ENCODE data around the gene LRMDA.

The LRMDA gene

DNA sequence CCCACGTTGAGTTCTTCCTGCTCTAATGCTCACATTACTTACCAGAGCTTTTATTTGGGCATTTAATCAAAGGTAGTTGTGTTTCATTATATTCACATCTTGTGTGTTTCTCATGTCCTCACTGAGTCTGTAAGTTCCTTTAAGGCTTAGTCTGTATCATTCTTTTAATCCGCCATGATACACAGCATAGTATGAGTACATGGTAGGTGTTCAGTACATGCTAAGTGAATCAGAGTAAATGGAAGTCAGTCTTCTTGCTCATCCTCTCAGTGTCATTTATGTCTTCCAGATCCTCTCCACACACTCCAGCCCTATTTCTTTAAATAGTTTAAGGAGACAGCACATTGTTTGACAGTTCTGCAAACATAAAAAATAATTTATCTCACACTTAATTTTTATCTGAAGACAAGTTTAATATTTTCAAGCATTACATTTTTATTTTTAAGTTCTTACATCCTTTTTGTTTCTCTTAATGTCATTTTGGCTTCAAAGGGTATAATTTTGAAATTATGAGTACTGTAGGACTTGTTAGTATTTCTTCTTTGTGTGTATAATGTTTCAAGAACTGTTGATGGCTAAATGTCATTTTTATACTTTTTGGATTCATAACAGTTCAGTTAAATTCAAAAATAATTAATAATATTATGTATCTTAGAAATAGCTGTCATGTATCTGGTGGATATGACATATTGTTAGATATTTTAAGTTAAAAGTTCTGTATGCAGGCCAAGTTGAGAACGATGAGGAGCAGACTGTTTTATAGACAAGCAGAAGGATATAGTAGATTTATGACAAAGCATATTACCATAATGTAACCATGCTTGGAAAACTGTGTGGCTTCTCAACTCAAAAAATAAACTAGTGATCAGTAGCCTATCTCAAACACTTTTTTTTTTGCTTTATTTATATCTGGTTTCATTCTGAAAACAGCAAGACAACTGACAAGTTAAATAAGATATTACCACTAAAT lies 342.7 kb downstream of the LRMDA start:
- no peaks in the 10 kb centered on the region for H3K27me3 ChIP-seq (ENCODE audit: insufficient read depth, low read length)
- H3K4me3 ChIP-seq (ENCODE audit: low read length), result no peak overlapping the region
- H3K36me3 ChIP-seq (ENCODE audit: insufficient read depth, low read length), result no peaks in the 10 kb centered on the region
- no peaks in the 10 kb centered on the region for H3K4me1 ChIP-seq (ENCODE audit: insufficient read depth, low read length)
- H3K9me3 ChIP-seq (ENCODE audit: insufficient read depth, low read depth, low read length), result no peaks in the 10 kb centered on the region
- WGBS, result 96% methylated on average over 3 of the region's 3 CpGs
- H3K27ac ChIP-seq (ENCODE audit: low read depth, low read length), result no peak overlapping the region
- no peak overlapping the region for H3K9ac ChIP-seq (ENCODE audit: low read depth, low read length)

DNA sequence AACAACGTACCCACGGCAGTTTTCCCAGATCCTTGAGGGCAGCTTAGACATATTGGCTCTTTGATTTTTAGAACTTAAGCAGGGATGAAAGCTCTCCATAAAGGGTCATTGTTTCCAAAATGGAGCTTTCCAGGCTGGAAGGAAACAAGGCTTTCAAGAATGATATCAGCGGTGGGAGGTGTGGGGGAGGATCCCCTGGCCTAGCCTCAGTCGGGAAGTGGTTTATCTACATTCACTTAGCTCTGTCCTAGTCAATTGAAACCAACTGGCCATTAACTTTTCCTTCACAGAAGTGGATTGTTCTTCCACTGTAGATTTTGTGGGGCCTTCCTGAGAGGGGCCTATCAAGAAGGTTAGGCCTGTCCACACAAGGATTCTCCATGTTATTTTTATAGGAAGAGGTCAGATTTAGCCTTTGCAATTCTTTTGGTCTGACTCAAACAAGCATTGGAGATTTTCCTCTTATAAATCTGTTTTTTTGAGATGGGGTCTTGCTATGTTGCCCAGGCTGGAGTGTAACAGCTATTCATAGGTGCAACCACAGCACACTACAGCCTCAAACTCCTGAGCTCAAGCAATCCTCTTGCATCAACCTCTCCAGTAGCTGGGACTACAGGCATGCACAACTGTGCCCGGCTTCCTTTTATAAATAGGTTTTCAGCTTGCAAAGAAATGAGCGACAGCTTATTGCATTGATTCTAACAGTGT lies 343.5 kb downstream of the LRMDA start:
- no peak overlapping the region for H3K4me3 ChIP-seq (ENCODE audit: low read length)
- H3K36me3 ChIP-seq (ENCODE audit: insufficient read depth, low read length), result no peaks in the 10 kb centered on the region
- 95% methylated on average over 6 of the region's 6 CpGs for WGBS
- no peaks in the 10 kb centered on the region for H3K27me3 ChIP-seq (ENCODE audit: insufficient read depth, low read length)
- H3K27ac ChIP-seq (ENCODE audit: low read depth, low read length), result no peak overlapping the region
- no peaks in the 10 kb centered on the region for H3K9me3 ChIP-seq (ENCODE audit: insufficient read depth, low read depth, low read length)
- no peaks in the 10 kb centered on the region for H3K4me1 ChIP-seq (ENCODE audit: insufficient read depth, low read length)
- no peak overlapping the region for H3K9ac ChIP-seq (ENCODE audit: low read depth, low read length)

DNA sequence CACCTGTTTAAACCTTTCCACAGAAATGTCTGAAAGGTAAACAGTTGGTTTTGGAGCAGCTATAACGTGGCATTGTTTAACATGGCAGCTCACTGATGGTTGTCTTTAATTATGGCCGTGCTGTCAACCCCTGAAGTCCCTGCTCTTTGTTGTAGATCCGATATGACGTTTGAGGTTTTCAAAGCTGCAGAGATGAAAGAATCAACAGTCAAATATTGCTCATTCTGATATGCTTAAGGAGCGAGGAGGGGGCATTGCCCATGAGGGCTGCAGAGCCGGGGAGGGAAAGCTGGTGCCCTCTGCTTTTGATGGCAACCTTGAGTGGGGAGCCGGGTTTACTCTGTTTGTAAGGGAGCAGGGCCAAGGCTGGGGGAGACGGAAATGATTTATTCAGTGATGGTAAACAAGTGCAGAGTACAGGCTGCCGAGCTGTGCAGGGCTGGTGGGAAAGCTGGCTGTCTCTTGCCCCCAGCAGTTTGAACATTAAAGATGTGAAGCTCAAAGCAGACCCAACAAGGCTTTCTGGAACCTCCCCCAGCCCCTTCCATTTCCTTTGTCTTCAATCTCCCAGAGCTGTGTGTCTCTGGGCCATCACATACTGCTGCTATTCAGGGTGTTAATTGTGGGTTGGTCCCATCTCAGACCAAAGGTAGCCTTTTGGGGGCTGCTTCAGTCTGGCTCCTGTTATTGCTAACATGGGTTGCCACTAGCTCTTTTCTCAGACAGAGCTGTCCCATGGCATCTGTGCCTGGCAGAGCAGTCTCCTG lies 345.5 kb downstream of the LRMDA start:
- Histone ChIP-seq H3K4me1 (ENCODE audit: insufficient read depth, low read length) (peaks cover 6% of the 10 kb centered on the region), H3K9me3 (ENCODE audit: insufficient read depth, low read depth, low read length) (no peaks in the 10 kb centered on the region), H3K27ac (ENCODE audit: low read depth, low read length) (no peak overlapping the region), H3K36me3 (ENCODE audit: insufficient read depth, low read length) (no peaks in the 10 kb centered on the region), H3K27me3 (ENCODE audit: insufficient read depth, low read length) (no peaks in the 10 kb centered on the region), H3K4me3 (ENCODE audit: low read length) (no peak overlapping the region), H3K9ac (ENCODE audit: low read depth, low read length) (no peak overlapping the region)
- whole genome bisulfite sequencing, result 93% methylated on average over 9 of the region's 9 CpGs

DNA sequence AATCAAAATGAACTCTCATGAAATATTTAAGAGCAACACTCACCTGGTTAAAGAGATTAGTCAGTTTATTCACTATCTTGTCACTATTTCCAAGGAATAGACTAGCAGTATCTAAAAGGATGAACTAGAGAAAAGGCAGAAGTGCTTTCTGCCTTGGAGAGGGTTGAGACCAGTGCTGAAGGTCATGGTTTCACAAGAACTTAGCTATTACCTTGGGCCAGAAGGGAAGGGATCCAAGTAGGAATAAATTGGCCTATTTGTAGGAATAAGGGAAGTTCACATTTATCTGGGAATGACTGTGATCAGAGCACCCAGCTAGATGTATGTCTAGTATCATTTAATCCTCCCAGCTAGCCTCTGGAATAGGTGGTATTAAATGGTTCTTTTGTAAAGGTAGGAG lies 347.2 kb downstream of the LRMDA start:
- Histone ChIP-seq H3K27me3 (ENCODE audit: insufficient read depth, low read length) (no peaks in the 10 kb centered on the region), H3K36me3 (ENCODE audit: insufficient read depth, low read length) (no peaks in the 10 kb centered on the region), H3K4me3 (ENCODE audit: low read length) (no peak overlapping the region), H3K9me3 (ENCODE audit: insufficient read depth, low read depth, low read length) (no peaks in the 10 kb centered on the region), H3K9ac (ENCODE audit: low read depth, low read length) (no peak overlapping the region), H3K27ac (ENCODE audit: low read depth, low read length) (no peak overlapping the region), H3K4me1 (ENCODE audit: insufficient read depth, low read length) (peaks cover 17% of the 10 kb centered on the region)

DNA sequence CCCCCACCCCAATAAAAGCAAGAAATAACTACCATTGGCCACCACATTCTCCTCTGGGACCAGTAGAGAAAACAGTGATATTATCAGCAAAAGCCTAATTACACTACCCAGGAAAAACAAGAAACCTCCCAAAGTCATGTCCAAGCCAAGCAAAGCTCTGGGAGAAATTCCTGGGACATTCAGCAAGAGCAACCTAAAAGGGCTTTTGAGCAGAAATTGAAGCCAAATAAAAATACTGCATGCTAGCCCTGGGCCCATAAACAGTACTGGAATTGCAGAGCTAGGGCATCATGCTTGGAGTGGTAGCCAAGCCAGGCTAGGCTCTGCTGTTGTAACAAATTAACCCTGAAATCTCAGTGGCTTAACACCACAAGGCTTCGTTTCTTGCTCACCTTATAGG lies 347.9 kb downstream of the LRMDA start:
- no peaks in the 10 kb centered on the region for H3K9me3 ChIP-seq (ENCODE audit: insufficient read depth, low read depth, low read length)
- no peaks in the 10 kb centered on the region for H3K27me3 ChIP-seq (ENCODE audit: insufficient read depth, low read length)
- peaks cover 17% of the 10 kb centered on the region for H3K4me1 ChIP-seq (ENCODE audit: insufficient read depth, low read length)
- 90% methylated on average over 1 of the region's 1 CpG for WGBS
- no peak overlapping the region for H3K9ac ChIP-seq (ENCODE audit: low read depth, low read length)
- H3K27ac ChIP-seq (ENCODE audit: low read depth, low read length), result no peak overlapping the region
- H3K4me3 ChIP-seq (ENCODE audit: low read length), result no peak overlapping the region
- no peaks in the 10 kb centered on the region for H3K36me3 ChIP-seq (ENCODE audit: insufficient read depth, low read length)

DNA sequence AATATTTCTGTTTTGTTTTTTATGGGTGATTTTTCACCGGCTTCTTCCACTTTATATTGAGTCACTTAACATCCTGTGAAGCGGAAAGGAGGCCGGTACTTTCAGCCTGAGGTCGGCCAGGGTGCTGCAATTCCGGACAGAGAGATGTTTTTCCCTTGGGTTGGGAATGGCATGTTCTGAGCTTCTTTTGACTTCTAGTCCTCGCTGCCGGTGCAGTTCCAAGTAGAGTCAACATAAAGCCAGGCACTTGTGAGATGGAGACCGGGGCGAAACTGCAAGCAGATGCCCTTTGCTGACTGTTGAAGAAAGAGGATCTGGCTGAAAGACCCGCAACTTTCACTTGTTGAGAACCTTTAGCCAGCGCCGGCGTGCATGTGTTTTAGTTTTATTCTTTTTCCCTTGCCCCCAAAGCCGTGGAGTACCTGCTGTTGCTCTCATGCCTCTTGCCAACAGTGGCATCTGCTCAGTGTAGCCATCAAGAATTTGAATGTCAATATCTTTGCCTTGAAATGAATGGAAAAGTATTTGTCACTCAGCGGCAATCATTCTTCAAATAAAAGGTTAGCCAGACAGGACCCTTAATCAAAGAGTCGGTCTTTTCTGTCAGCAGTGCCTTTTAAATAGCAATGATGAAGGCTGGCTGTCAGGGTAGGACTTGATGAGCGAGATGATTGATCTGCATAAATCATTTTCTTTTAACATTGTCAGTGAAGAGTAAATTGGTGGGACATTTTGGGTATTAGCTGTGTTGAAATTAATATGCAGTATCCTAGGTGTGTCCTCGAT lies 351.2 kb downstream of the LRMDA start:
- no peak overlapping the region for H3K9ac ChIP-seq (ENCODE audit: low read depth, low read length)
- peaks cover 17% of the 10 kb centered on the region for H3K4me1 ChIP-seq (ENCODE audit: insufficient read depth, low read length)
- whole genome bisulfite sequencing, result 87% methylated on average over 18 of the region's 18 CpGs
- no peak overlapping the region for H3K27ac ChIP-seq (ENCODE audit: low read depth, low read length)
- no peaks in the 10 kb centered on the region for H3K9me3 ChIP-seq (ENCODE audit: insufficient read depth, low read depth, low read length)
- H3K4me3 ChIP-seq (ENCODE audit: low read length), result no peak overlapping the region
- H3K27me3 ChIP-seq (ENCODE audit: insufficient read depth, low read length), result no peaks in the 10 kb centered on the region
- no peaks in the 10 kb centered on the region for H3K36me3 ChIP-seq (ENCODE audit: insufficient read depth, low read length)

DNA sequence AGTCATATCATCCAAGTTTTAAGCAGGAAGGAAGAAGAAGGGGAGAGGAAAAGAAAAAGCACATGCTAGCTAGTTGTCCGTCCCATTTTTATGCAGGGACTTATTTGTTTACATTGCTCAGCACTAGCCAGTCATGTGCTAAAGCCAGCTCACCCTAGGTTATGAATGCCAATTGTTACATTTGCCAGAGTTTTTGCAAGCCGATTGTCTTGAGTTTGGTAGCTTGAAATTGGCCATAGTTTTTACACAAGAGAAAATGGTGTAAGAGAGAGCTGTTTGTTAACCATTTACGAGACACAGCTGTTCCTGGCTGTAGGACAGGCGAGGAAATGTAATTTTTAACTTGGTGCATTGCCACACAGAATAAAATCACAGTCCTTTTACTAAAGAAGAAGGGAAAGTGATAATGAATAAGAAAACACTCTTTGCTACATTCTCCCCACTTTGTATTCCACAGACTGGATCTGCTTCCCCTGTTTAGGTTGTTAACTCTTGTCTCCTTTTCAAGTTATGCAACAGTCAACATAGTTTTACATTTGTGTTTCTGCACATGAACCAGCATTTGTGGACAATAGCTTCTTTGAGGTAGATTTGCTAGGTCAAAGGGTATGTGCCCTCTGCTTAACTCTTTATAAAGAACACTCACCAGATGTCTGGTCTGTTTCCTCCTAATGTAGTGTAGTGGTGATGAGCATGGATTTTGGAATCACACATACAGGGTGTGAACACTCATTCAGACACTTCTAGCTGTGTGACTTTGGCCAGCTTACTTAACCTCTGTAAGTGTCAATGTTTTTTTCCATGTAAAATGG lies 357.2 kb downstream of the LRMDA start:
- Histone ChIP-seq H3K27ac (ENCODE audit: low read depth, low read length) (no peak overlapping the region), H3K9ac (ENCODE audit: low read depth, low read length) (no peak overlapping the region)
- 76% methylated on average over 3 of the region's 4 CpGs for WGBS

DNA sequence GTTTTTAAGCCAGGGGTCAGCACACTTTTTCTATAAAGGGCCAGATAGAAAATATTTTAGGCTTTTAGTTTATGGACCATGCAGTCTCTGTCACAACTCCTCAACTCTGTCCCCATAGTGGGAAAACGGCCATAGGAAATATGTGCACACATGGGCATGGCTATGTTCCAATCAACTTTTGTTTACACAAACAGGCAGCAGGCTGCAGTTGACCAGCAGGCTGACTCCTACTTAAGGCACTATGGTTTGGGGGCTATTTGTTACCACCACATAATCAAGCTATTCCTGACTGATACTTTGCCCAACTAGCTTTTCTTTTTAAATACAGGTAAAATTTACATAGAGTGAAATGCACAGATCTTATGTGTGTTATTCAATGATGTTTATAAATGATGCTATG lies 362.4 kb downstream of the LRMDA start:
- Histone ChIP-seq H3K4me1 (ENCODE audit: insufficient read depth, low read length) (0 out of 2 replicates have a peak, but pooled peaks cover 2% of the 10 kb centered on the region), H3K27me3 (ENCODE audit: insufficient read depth, low read length) (no peaks in the 10 kb centered on the region), H3K9me3 (ENCODE audit: insufficient read depth, low read depth, low read length) (peaks cover 6% of the 10 kb centered on the region; the same call in 1 of the 2 replicates), H3K27ac (ENCODE audit: low read depth, low read length) (no peak overlapping the region), H3K36me3 (ENCODE audit: insufficient read depth, low read length) (no peaks in the 10 kb centered on the region), H3K4me3 (ENCODE audit: low read length) (no peak overlapping the region), H3K9ac (ENCODE audit: low read depth, low read length) (no peak overlapping the region)
- 86% methylated on average over 1 of the region's 1 CpG for WGBS

More for the DNA sequence above, 357.2 kb downstream of the LRMDA start:
- H3K27me3 ChIP-seq (ENCODE audit: insufficient read depth, low read length), result no peaks in the 10 kb centered on the region
- peaks cover 9% of the 10 kb centered on the region; the same call in 1 of the 2 replicates for H3K4me1 ChIP-seq (ENCODE audit: insufficient read depth, low read length)
- no peaks in the 10 kb centered on the region for H3K9me3 ChIP-seq (ENCODE audit: insufficient read depth, low read depth, low read length)
- no peak overlapping the region for H3K4me3 ChIP-seq (ENCODE audit: low read length)
- no peaks in the 10 kb centered on the region for H3K36me3 ChIP-seq (ENCODE audit: insufficient read depth, low read length)

DNA sequence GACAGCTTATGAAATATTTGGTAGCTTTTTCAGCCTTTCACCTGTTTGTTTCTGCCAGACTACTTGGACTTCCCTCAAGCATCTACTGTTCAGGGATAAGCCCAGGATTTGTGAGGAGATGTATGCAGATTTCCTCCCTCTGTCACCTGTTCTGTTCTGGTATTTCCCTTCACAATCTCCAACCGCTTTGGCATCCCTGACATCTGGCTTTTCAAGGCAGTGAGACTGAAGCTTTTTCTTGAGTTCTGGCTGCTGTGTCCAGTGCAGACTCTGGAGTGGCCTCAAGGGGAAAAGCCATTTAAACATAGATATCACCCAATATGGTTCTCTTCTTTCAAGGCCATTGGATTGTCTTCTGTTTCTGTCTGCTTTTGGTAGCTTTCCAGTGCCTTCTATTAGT lies 369.7 kb downstream of the LRMDA start:
- H3K9me3 ChIP-seq (ENCODE audit: insufficient read depth, low read depth, low read length), result peaks cover 5% of the 10 kb centered on the region; the same call in 1 of the 2 replicates
- H3K27me3 ChIP-seq (ENCODE audit: insufficient read depth, low read length), result no peaks in the 10 kb centered on the region
- no peaks in the 10 kb centered on the region for H3K36me3 ChIP-seq (ENCODE audit: insufficient read depth, low read length)
- no peak overlapping the region for H3K9ac ChIP-seq (ENCODE audit: low read depth, low read length)
- H3K27ac ChIP-seq (ENCODE audit: low read depth, low read length), result no peak overlapping the region
- WGBS, result 74% methylated on average over 1 of the region's 1 CpG
- no peak overlapping the region for H3K4me3 ChIP-seq (ENCODE audit: low read length)
- no peaks in the 10 kb centered on the region for H3K4me1 ChIP-seq (ENCODE audit: insufficient read depth, low read length)

DNA sequence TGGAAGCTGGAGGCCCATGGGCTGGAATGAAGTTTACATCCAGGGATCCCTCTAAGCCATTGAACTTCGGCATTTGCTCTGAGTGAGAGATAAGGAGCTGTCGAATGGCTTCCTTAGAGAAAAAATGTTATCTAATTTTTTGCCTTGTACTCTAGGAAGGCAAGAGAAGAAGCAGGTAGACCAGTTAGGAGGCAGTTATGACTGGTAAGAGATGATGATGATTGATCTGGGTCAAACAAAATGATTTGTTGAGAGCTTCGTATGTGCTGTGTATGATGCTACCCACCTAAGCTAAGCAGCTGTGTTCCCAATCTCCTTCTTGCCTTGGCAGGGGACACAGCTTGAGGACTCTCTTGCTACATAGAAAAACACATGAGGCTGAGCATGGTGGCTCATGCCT lies 370.2 kb downstream of the LRMDA start:
- no peaks in the 10 kb centered on the region for H3K36me3 ChIP-seq (ENCODE audit: insufficient read depth, low read length)
- no peak overlapping the region for H3K9ac ChIP-seq (ENCODE audit: low read depth, low read length)
- WGBS, result 91% methylated on average over 3 of the region's 3 CpGs
- H3K9me3 ChIP-seq (ENCODE audit: insufficient read depth, low read depth, low read length), result peaks cover 3% of the 10 kb centered on the region; the same call in 1 of the 2 replicates
- no peaks in the 10 kb centered on the region for H3K27me3 ChIP-seq (ENCODE audit: insufficient read depth, low read length)
- H3K27ac ChIP-seq (ENCODE audit: low read depth, low read length), result no peak overlapping the region
- no peaks in the 10 kb centered on the region for H3K4me1 ChIP-seq (ENCODE audit: insufficient read depth, low read length)
- no peak overlapping the region for H3K4me3 ChIP-seq (ENCODE audit: low read length)
